HL-60 (cell line): Measurements from ENCODE around the gene IFITM2.

ENCODE experiments used
- DNase-seq, 2 experiments: peaks; one replicate each; pipeline ENCODE4 v3.0.0-alpha.2; 2010 to 2020; ENCODE audit warnings: low read depth in 1 of 2, low spot score in 1 of 2
- H3K27ac ChIP-seq: fragments of 250-450 bp; sonication (Bioruptor Pico); replicated peaks from 2 replicates; pipeline ENCODE4 v1.5.1; 2020; ENCODE audit warnings: mild to moderate bottlenecking, moderate library complexity
- H3K27me3 ChIP-seq: fragments of 250-450 bp; sonication (Bioruptor Pico); 2 replicates; pipeline ENCODE4 v1.5.1; 2021; ENCODE audit warnings: mild to moderate bottlenecking, moderate library complexity; ENCODE audit not compliant: insufficient read depth, poor library complexity, severe bottlenecking
- H3K4me3 ChIP-seq: replicated peaks from 2 replicates; pipeline ENCODE4 v1.5.1; 2011; ENCODE audit warnings: mild to moderate bottlenecking, control low read depth, low read length; ENCODE audit not compliant: insufficient read depth
- CTCF ChIP-seq: IDR thresholded peaks from one replicate; pipeline ENCODE4 v1.5.1; 2011; ENCODE audit warnings: low read length, control low read depth, inconsistent platforms; ENCODE audit not compliant: insufficient read depth
- GABPA ChIP-seq: IDR thresholded peaks from 2 replicates; pipeline ENCODE4 v1.6.1; 2012; ENCODE audit warnings: low read depth
- POLR2AphosphoS5 ChIP-seq: IDR thresholded peaks from 2 replicates; pipeline ENCODE4 v1.6.1; 2012; ENCODE audit warnings: low read depth
- REST ChIP-seq: IDR thresholded peaks from 2 replicates; pipeline ENCODE4 v1.6.1; 2012; ENCODE audit warnings: low read depth; ENCODE audit not compliant: insufficient replicate concordance
- SPI1 ChIP-seq: IDR thresholded peaks from 2 replicates; pipeline ENCODE4 v1.6.1; 2012; ENCODE audit warnings: low read depth, mild to moderate bottlenecking, borderline replicate concordance

Gene IFITM2

GRCh38 chr11:279040-279965, 28.3 kb upstream of the IFITM2 start:
- TF ChIP-seq REST, result no peak
- TF ChIP-seq CTCF, result no peak
- no peak for TF ChIP-seq GABPA
- TF ChIP-seq POLR2AphosphoS5, result no peak
- no peak for TF ChIP-seq SPI1
- H3K27ac ChIP-seq, result no peak overlapping the region
- no peak overlapping the region; the same call in 1 of the 2 replicates for H3K4me3 ChIP-seq
- DNase-seq, result no peak
- peaks cover 22% of the 10 kb centered on the region for H3K27me3 ChIP-seq

- Histone ChIP-seq H3K4me3 (peak overlapping the region; percentile 36), H3K27ac (no peak overlapping the region), H3K27me3 (peaks cover 22% of the 10 kb centered on the region)
- DNase-seq, result peak; percentile 69 to 70
- TF ChIP-seq CTCF (no peak), GABPA (no peak), POLR2AphosphoS5 (no peak), SPI1 (no peak), REST (peak; percentile 89)
These were observed 27.5 kb upstream of the IFITM2 start for GRCh38 chr11:279966-280705.

- H3K4me3 ChIP-seq, result peak overlapping the region; percentile 36; the same call in 1 of the 2 replicates
- H3K27me3 ChIP-seq, result peaks cover 22% of the 10 kb centered on the region
These were observed 26.7 kb upstream of the IFITM2 start for GRCh38 chr11:280706-281485.

More at GRCh38 chr11:280706-281485, 26.7 kb upstream of the IFITM2 start:
- no peak overlapping the region for H3K27ac ChIP-seq
- TF ChIP-seq SPI1 (no peak), REST (no peak), GABPA (no peak), POLR2AphosphoS5 (no peak), CTCF (no peak)
- no peak for DNase-seq
